Measurements from ENCODE around the gene SKA2. TPM values are rescaled to one million over a fixed set of nuclear protein-coding genes. Genes with fewer than 3 reads are reported as not detected.
A peak's percentile ranks its signal among the peaks of the same experiment; 100 is the strongest.

Gene SKA2
- total RNA-seq, 4 donors from 2014 or later = 14.7 to 29.7 (median 18.9) TPM

- TF ChIP-seq CTCF (IDR thresholded peaks at IDR 0.05; ENCODE audit: low read depth) = peak; percentile 48
Observed at GRCh38 chr17:59094861-59095530, 60.0 kb downstream of the SKA2 start.

GRCh38 chr17:59093702-59094231, 61.2 kb downstream of the SKA2 start:
- TF ChIP-seq CTCF (IDR thresholded peaks at IDR 0.05; ENCODE audit: low read depth) = no peak

GRCh38 chr17:59093145-59093701, 61.8 kb downstream of the SKA2 start:
- TF ChIP-seq CTCF (IDR thresholded peaks at IDR 0.05; ENCODE audit: low read depth) = peak; percentile 60

GRCh38 chr17:59084154-59084553, 70.8 kb downstream of the SKA2 start:
- no peak for TF ChIP-seq CTCF (IDR thresholded peaks at IDR 0.05; ENCODE audit: low read depth)

- peak; percentile 17 for TF ChIP-seq CTCF (IDR thresholded peaks at IDR 0.05; ENCODE audit: low read depth)
Observed at GRCh38 chr17:59074494-59074893, 80.5 kb downstream of the SKA2 start.

GRCh38 chr17:59073972-59074371, 81.0 kb downstream of the SKA2 start:
- TF ChIP-seq CTCF (IDR thresholded peaks at IDR 0.05; ENCODE audit: low read depth) = no peak

- TF ChIP-seq CTCF (IDR thresholded peaks at IDR 0.05; ENCODE audit: low read depth) = no peak
Observed at GRCh38 chr17:59069856-59070255, 85.1 kb downstream of the SKA2 start.
